Measurements from ENCODE around the gene FILIP1L.

GRCh38 chr3:100018806-100019205 lies 95.5 kb downstream of the FILIP1L start:
- TF ChIP-seq CTCF (IDR thresholded peaks at IDR 0.05 in 4 of 5, conservative IDR thresholded peaks at IDR 0.05 in 1 of 5) (no peak), POLR2A (IDR thresholded peaks at IDR 0.05) (no peak)
